A549 (cell line): ENCODE measurements around the gene TOP3B. TPM values are rescaled to one million over a fixed set of nuclear protein-coding genes. Genes with fewer than 3 reads are reported as not detected.
A peak's percentile ranks its signal among the peaks of the same experiment; 100 is the strongest.

Experiments
- ATAC-seq, 2 experiments: fragments of 200-7000 bp in 1 of 2; fragments of >200 bp in 1 of 2; cut with Nextera tagmentation in 1 of 2; cut with Tn5 transposase in 1 of 2; 3 replicates each; pipeline versions ENCODE4 v1.8.0 to v1.9.1; 2018 to 2020; ENCODE audit warnings: mild to moderate bottlenecking in 1 of 2, moderate library complexity in 1 of 2
- CTCF ChIA-PET: fragments of 300-600 bp; sonication (Branson Sonifier 250); formaldehyde crosslinking; extraction: SDS; loops from one replicate; lab custom pipeline; 2021; ENCODE audit warnings: antibody characterized with exemption, inconsistent platforms; lab: Yijun Ruan, JAX
- POLR2A ChIA-PET: fragments of 350-600 bp; formaldehyde crosslinking; extraction: SDS; loops from one replicate; lab custom pipeline; 2021; ENCODE audit warnings: antibody characterized with exemption, inconsistent platforms; lab: Yijun Ruan, JAX
- DNase-seq, 2 experiments: peaks; one replicate each; pipeline versions ENCODE4 v3.0.0 to v3.0.0-alpha.2; 2011 to 2016; ENCODE audit warnings: low read depth in 1 of 2, low spot score in 1 of 2
- FAIRE-seq: peaks from 2 replicates; lab custom pipeline; 2011; peaks lifted over from hg19 to GRCh38; lab: Jason Lieb, UNC
- H3K27ac ChIP-seq, 2 experiments: fragments of >200 bp; sonication (Bioruptor Twin); formaldehyde crosslinking; 3 replicates each; pipeline ENCODE4 v1.5.1; 2016 to 2017
- H3K4me1 ChIP-seq: fragments of >200 bp; sonication (Bioruptor Twin); formaldehyde crosslinking; 3 replicates; pipeline ENCODE4 v1.6.1; 2016
- H3K4me2 ChIP-seq: fragments of >200 bp; sonication (Bioruptor Twin); formaldehyde crosslinking; 3 replicates; pipeline ENCODE4 v1.6.1; 2016
- H3K4me3 ChIP-seq: fragments of >200 bp; sonication (Bioruptor Twin); formaldehyde crosslinking; 3 replicates; pipeline ENCODE4 v1.5.1; 2016
- H3K9me3 ChIP-seq: fragments of >200 bp; sonication (Bioruptor Twin); formaldehyde crosslinking; 3 replicates; pipeline ENCODE4 v1.6.1; 2016
- CBX2 ChIP-seq: fragments of 200-600 bp; sonication (generic); IDR thresholded peaks from 2 replicates; pipeline ENCODE4 v1.6.1; 2016; ENCODE audit warnings: low read depth, mild to moderate bottlenecking, borderline replicate concordance
- CBX8 ChIP-seq: fragments of 200-600 bp; sonication (generic); IDR thresholded peaks from 2 replicates; pipeline ENCODE4 v1.6.1; 2016
- CHD2 ChIP-seq: fragments of 150-350 bp; IDR thresholded peaks from 2 replicates; pipeline ENCODE4 v1.6.1; 2014; ENCODE audit warnings: low read length; ENCODE audit not compliant: partially characterized antibody
- CHD4 ChIP-seq: fragments of 200-600 bp; sonication (generic); IDR thresholded peaks from 2 replicates; pipeline ENCODE4 v1.6.1; 2016; ENCODE audit warnings: antibody characterized with exemption, mild to moderate bottlenecking, borderline replicate concordance
- EHF ChIP-seq: fragments of 250-450 bp; sonication (Bioruptor Pico); IDR thresholded peaks from 2 replicates; pipeline ENCODE4 v1.5.0; 2020; ENCODE audit warnings: mild to moderate bottlenecking
- FOSB ChIP-seq: fragments of 250-450 bp; sonication (Bioruptor Pico); IDR thresholded peaks from 2 replicates; pipeline ENCODE4 v1.5.0; 2020; ENCODE audit warnings: mild to moderate bottlenecking, moderate library complexity
- FOSL2 ChIP-seq, 2 experiments: fragments of 450-650 bp in 1 of 2; fragments of >200 bp in 1 of 2; sonication (Bioruptor Twin) in 1 of 2; formaldehyde crosslinking; IDR thresholded peaks; 2 replicates each; pipeline versions ENCODE4 v1.5.0 to v1.6.1; 2016 to 2020; ENCODE audit warnings: mild to moderate bottlenecking in 1 of 2, moderate library complexity in 1 of 2
- FOXS1 ChIP-seq: fragments of 250-450 bp; sonication (Bioruptor Pico); IDR thresholded peaks from 2 replicates; pipeline ENCODE4 v1.5.0; 2020; ENCODE audit warnings: mild to moderate bottlenecking, moderate library complexity
- GATA3 ChIP-seq: IDR thresholded peaks from 2 replicates; pipeline ENCODE4 v1.6.1; 2012; ENCODE audit warnings: borderline replicate concordance
- HOXB13 ChIP-seq: fragments of 250-450 bp; sonication (Bioruptor Pico); IDR thresholded peaks from 2 replicates; pipeline ENCODE4 v1.5.0; 2020; ENCODE audit warnings: low read depth, mild to moderate bottlenecking, moderate library complexity
- HOXB5 ChIP-seq: fragments of 250-450 bp; sonication (Bioruptor Pico); IDR thresholded peaks from 2 replicates; pipeline ENCODE4 v1.5.0; 2020; ENCODE audit warnings: mild to moderate bottlenecking, moderate library complexity
- JUNB ChIP-seq: fragments of >200 bp; sonication (Bioruptor Twin); formaldehyde crosslinking; IDR thresholded peaks from 2 replicates; pipeline ENCODE4 v1.6.1; 2016
- KDM5A ChIP-seq: fragments of 200-600 bp; sonication (generic); IDR thresholded peaks from 2 replicates; pipeline ENCODE4 v1.6.1; 2016; ENCODE audit warnings: antibody characterized with exemption, mild to moderate bottlenecking
- MAZ ChIP-seq: fragments of 150-350 bp; IDR thresholded peaks from 2 replicates; pipeline ENCODE4 v1.6.1; 2014; ENCODE audit warnings: antibody characterized with exemption, low read depth, low read length, borderline replicate concordance
- MYC ChIP-seq: IDR thresholded peaks from 2 replicates; pipeline ENCODE4 v1.6.1; 2012; ENCODE audit warnings: mild to moderate bottlenecking, inconsistent platforms, low read length, improper control_type of control experiment, borderline replicate concordance
- NFE2L2 ChIP-seq: fragments of 150-350 bp; conservative IDR thresholded peaks from 2 replicates; pipeline ENCODE4 v1.6.1; 2014; ENCODE audit warnings: low read length
- NPAS2 ChIP-seq: fragments of 250-450 bp; sonication (Bioruptor Pico); IDR thresholded peaks from 2 replicates; pipeline ENCODE4 v1.8.0; 2022; ENCODE audit warnings: mild to moderate bottlenecking, moderate library complexity, borderline replicate concordance
- RAD21 ChIP-seq, 2 experiments: fragments of >200 bp in 1 of 2; sonication (Bioruptor Twin) in 1 of 2; formaldehyde crosslinking in 1 of 2; IDR thresholded peaks in 1 of 2; conservative IDR thresholded peaks in 1 of 2; 2 replicates in 1 of 2; 3 replicates in 1 of 2; pipeline ENCODE4 v1.6.1; 2012 to 2018; ENCODE audit warnings: inconsistent platforms in 1 of 2
- RCOR1 ChIP-seq: fragments of 150-350 bp; IDR thresholded peaks from 2 replicates; pipeline ENCODE4 v1.6.1; 2014; ENCODE audit warnings: antibody characterized with exemption, low read length, low read depth
- ZC3H11A ChIP-seq: fragments of 450-650 bp; IDR thresholded peaks from 2 replicates; pipeline ENCODE4 v1.6.1; 2014; ENCODE audit warnings: antibody characterized with exemption, mild to moderate bottlenecking
- ZNF302 ChIP-seq: fragments of 250-450 bp; sonication (Bioruptor Pico); IDR thresholded peaks from 2 replicates; pipeline ENCODE4 v1.9.0; 2021; ENCODE audit warnings: inconsistent platforms, mild to moderate bottlenecking, moderate library complexity
- WGBS: methylation state at CpG from one replicate; pipeline ENCODE4 v1.1.6; 2017; ENCODE audit errors: missing lambda C conversion rate; 5-methylcytosine and 5-hydroxymethylcytosine counted together
- polyA plus RNA-seq, 4 experiments: library from polyadenylated mRNA; depleted of rRNA in 3 of 4; stranded (reverse); fragments of >200 nt; fragmentation: RNase III in 1 of 4; extraction: RNeasy Plus Mini Kit Qiagen cat#74134 plus additional on column Dnase treatment in 1 of 4; gene quantifications; 2 replicates in 3 of 4; 3 replicates in 1 of 4; pipeline ENCODE4 v1.2.3, GENCODE V29; 2011 to 2017
- TF ChIP-seq, protein P1 (sequence below): fragments of >200 bp; sonication (Bioruptor Twin); formaldehyde crosslinking; IDR thresholded peaks from 3 replicates; pipeline ENCODE4 v1.5.1; 2016
- TF ChIP-seq, protein P2 (sequence below): fragments of >200 bp; sonication (Bioruptor Twin); formaldehyde crosslinking; IDR thresholded peaks from 2 replicates; pipeline ENCODE4 v1.6.1; 2016
- TF ChIP-seq, protein P3 (sequence below): IDR thresholded peaks from 2 replicates; pipeline ENCODE4 v1.6.1; 2012; ENCODE audit warnings: low read depth, borderline replicate concordance
- TF ChIP-seq, protein P4 (sequence below): fragments of 450-650 bp; IDR thresholded peaks from 2 replicates; pipeline ENCODE4 v1.6.1; 2014; ENCODE audit warnings: antibody characterized with exemption
- TF ChIP-seq, protein P5 (sequence below): fragments of 250-450 bp; sonication (Bioruptor Pico); IDR thresholded peaks from 2 replicates; pipeline ENCODE4 v1.5.0; 2020; ENCODE audit warnings: low read depth, mild to moderate bottlenecking, moderate library complexity
- TF ChIP-seq, protein P6 (sequence below): IDR thresholded peaks from 2 replicates; pipeline ENCODE4 v1.6.1; 2012

The TOP3B gene
- polyA plus RNA-seq, 2 of the 4 experiments (the other 2 are of a cell fraction) = 11.5 to 19.8 TPM

DNA sequence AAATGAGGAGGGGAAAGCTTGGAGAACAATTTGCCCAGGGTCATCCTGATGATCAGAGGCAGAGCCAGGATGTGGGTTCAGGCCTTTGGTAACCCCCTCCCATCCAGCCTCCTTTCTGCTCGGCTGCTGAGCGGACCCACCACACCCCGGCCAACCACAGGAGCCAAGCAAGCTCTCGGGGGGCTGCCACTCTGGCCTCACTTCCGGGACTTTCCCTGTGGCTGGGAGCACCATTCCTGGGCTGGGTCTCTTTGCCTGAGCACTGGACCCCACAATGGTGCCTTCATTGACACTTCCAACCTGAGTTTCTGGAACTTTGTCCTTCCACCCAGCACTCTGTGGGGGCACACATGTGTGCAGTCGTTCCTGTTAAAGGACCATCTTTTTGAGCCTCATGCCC lies 9.8 kb downstream of the TOP3B start:
- FAIRE-seq (no peak), ATAC-seq (no peak)
- no peaks in the 10 kb centered on the region for H3K4me1 ChIP-seq

DNA sequence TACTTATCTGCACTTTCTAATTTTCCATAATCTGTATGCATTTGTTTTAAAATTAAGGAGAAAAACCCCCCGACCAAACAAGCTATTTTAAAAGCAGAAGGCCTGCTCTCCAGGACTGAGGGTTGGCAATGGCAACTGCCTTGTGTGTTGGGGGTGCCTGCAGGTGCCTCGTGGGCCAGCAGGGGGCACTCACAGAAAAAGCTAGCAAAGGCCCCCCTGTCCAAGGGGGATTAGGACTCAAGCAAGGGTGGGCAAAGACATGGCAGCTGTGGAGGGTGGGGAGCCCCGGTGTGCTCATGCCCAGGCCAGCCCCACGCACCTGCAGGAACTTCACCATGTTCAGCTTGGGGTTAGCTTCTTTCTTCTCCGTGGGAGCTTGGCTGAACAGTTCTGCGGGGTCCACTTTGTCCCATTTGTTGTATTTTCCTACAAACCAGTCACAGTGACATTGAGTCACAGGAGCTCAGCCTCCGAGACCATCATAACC lies 10.3 kb downstream of the TOP3B start:
- peak; percentile 63 to 87; a peak in 4 of 6 replicates for ATAC-seq
- peak; percentile 14 to 47 for DNase-seq
- Histone ChIP-seq H3K4me2 (no peak overlapping the region), H3K4me1 (no peaks in the 10 kb centered on the region)
- 48% methylated on average over 7 of the region's 7 CpGs for WGBS
- no peak for TF ChIP-seq CBX8
- TF ChIP-seq HOXB13 (CRISPR knock-in tag) = no peak
- TF ChIP-seq, protein P1, sequence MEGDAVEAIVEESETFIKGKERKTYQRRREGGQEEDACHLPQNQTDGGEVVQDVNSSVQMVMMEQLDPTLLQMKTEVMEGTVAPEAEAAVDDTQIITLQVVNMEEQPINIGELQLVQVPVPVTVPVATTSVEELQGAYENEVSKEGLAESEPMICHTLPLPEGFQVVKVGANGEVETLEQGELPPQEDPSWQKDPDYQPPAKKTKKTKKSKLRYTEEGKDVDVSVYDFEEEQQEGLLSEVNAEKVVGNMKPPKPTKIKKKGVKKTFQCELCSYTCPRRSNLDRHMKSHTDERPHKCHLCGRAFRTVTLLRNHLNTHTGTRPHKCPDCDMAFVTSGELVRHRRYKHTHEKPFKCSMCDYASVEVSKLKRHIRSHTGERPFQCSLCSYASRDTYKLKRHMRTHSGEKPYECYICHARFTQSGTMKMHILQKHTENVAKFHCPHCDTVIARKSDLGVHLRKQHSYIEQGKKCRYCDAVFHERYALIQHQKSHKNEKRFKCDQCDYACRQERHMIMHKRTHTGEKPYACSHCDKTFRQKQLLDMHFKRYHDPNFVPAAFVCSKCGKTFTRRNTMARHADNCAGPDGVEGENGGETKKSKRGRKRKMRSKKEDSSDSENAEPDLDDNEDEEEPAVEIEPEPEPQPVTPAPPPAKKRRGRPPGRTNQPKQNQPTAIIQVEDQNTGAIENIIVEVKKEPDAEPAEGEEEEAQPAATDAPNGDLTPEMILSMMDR = peak; percentile 57
- peak in 1 of 2 experiments; percentile 17; a peak in 2 of 5 replicates for TF ChIP-seq RAD21 (conservative IDR thresholded peaks at IDR 0.05 in 1 of 2, IDR thresholded peaks at IDR 0.05 in 1 of 2)
- TF ChIP-seq CHD4 = no peak
- no peak for TF ChIP-seq ZC3H11A
- TF ChIP-seq NPAS2 (CRISPR knock-in tag) = no peak
- TF ChIP-seq JUNB = no peak
- TF ChIP-seq, protein P2, sequence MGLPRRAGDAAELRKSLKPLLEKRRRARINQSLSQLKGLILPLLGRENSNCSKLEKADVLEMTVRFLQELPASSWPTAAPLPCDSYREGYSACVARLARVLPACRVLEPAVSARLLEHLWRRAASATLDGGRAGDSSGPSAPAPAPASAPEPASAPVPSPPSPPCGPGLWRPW = no peak
- no peak for TF ChIP-seq ZNF302 (CRISPR knock-in tag)
- TF ChIP-seq, protein P3, sequence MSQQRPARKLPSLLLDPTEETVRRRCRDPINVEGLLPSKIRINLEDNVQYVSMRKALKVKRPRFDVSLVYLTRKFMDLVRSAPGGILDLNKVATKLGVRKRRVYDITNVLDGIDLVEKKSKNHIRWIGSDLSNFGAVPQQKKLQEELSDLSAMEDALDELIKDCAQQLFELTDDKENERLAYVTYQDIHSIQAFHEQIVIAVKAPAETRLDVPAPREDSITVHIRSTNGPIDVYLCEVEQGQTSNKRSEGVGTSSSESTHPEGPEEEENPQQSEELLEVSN = no peak
- no peak for TF ChIP-seq GATA3
- TF ChIP-seq, protein P4, sequence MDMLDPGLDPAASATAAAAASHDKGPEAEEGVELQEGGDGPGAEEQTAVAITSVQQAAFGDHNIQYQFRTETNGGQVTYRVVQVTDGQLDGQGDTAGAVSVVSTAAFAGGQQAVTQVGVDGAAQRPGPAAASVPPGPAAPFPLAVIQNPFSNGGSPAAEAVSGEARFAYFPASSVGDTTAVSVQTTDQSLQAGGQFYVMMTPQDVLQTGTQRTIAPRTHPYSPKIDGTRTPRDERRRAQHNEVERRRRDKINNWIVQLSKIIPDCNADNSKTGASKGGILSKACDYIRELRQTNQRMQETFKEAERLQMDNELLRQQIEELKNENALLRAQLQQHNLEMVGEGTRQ = no peak
- TF ChIP-seq, all 56 proteins: peak for 2
- POLR2A ChIA-PET = interaction anchor here (0.6 to 0.9 kb wide), 2 partner anchors 10 to 14 kb away, joined by 3 to 7 read pairs; partner anchors contain the start of gene TOP3B
- no peak for FAIRE-seq
- CTCF ChIA-PET = interaction anchor here (0.9 to 3.3 kb wide), 12 partner anchors 9 to 257 kb away, joined by 3 to 19 read pairs (median 7); partner anchors contain the start of genes PPM1F and TOP3B
- Histone ChIP-seq H3K27ac (no peak overlapping the region), H3K4me3 (no peak overlapping the region), H3K9me3 (no peaks in the 10 kb centered on the region)

More for the DNA sequence above, 9.8 kb downstream of the TOP3B start:
- CTCF ChIA-PET = interaction anchor here (0.9 to 3.3 kb wide), 12 partner anchors 9 to 258 kb away, joined by 3 to 19 read pairs (median 7); partner anchors contain the start of genes PPM1F and TOP3B
- no peak overlapping the region for H3K4me3 ChIP-seq
- TF ChIP-seq CBX2 (no peak), FOSB (CRISPR knock-in tag) (no peak), NFE2L2 (no peak), CHD2 (no peak), JUNB (no peak), FOSL2 (IDR thresholded peaks at IDR 0.05) (no peak), FOSL2 (CRISPR knock-in tag; IDR thresholded peaks at IDR 0.05) (no peak), ZC3H11A (no peak), GATA3 (no peak), MYC (no peak), HOXB5 (CRISPR knock-in tag) (no peak), RCOR1 (no peak), MAZ (no peak), KDM5A (no peak), EHF (no peak), FOXS1 (CRISPR knock-in tag) (no peak)
- TF ChIP-seq, protein P2 = no peak
- TF ChIP-seq, protein P4 = no peak
- TF ChIP-seq, protein P5, sequence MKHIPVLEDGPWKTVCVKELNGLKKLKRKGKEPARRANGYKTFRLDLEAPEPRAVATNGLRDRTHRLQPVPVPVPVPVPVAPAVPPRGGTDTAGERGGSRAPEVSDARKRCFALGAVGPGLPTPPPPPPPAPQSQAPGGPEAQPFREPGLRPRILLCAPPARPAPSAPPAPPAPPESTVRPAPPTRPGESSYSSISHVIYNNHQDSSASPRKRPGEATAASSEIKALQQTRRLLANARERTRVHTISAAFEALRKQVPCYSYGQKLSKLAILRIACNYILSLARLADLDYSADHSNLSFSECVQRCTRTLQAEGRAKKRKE (CRISPR knock-in tag) = no peak
- TF ChIP-seq, protein P6, sequence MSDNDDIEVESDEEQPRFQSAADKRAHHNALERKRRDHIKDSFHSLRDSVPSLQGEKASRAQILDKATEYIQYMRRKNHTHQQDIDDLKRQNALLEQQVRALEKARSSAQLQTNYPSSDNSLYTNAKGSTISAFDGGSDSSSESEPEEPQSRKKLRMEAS = no peak
- TF ChIP-seq, protein P3 = no peak
- TF ChIP-seq, all 56 proteins: peak for 0
- no peak overlapping the region for H3K27ac ChIP-seq
- H3K4me2 ChIP-seq = no peak overlapping the region
- WGBS = 69% methylated on average over 4 of the region's 6 CpGs
- no peaks in the 10 kb centered on the region for H3K9me3 ChIP-seq
- no peak for DNase-seq
- POLR2A ChIA-PET = interaction anchor here (0.6 to 0.9 kb wide), 2 partner anchors 10 to 13 kb away, joined by 3 to 7 read pairs; partner anchors contain the start of gene TOP3B
